H1 (cell line): ENCODE data around the gene LGALSL.

ENCODE experiments used
- CREB1 ChIP-seq: IDR thresholded peaks from 2 replicates; pipeline ENCODE4 v1.6.1; 2012; ENCODE audit warnings: inconsistent platforms
- CTCF ChIP-seq, 3 experiments: IDR thresholded peaks; 1 replicate in 2 of 3; 2 replicates in 1 of 3; pipeline versions ENCODE4 v1.5.1 to v1.6.1; 2011; ENCODE audit warnings: low read length in 3 of 3, mild to moderate bottlenecking in 3 of 3, inconsistent platforms in 2 of 3, low read depth in 1 of 3, moderate library complexity in 1 of 3; ENCODE audit not compliant: insufficient read depth in 1 of 3; ENCODE audit errors: control extremely low read depth in 1 of 3
- E2F6 ChIP-seq: IDR thresholded peaks from 2 replicates; pipeline ENCODE4 v1.6.1; 2012; ENCODE audit warnings: inconsistent platforms
- EZH2 ChIP-seq: fragments of 200-600 bp; sonication (generic); IDR thresholded peaks from 2 replicates; pipeline ENCODE4 v1.7.1; 2012; ENCODE audit warnings: low read depth, mild to moderate bottlenecking, moderate library complexity, low read length, inconsistent platforms; ENCODE audit not compliant: severe bottlenecking
- JUN ChIP-seq: IDR thresholded peaks from 2 replicates; pipeline ENCODE4 v1.6.1; 2011; ENCODE audit warnings: low read depth, mild to moderate bottlenecking, improper control_type of control experiment, low read length
- MAX ChIP-seq: IDR thresholded peaks from 2 replicates; pipeline ENCODE4 v1.6.1; 2012; ENCODE audit warnings: inconsistent platforms
- RFX5 ChIP-seq: IDR thresholded peaks from 2 replicates; pipeline ENCODE4 v1.6.1; 2011; ENCODE audit warnings: low read depth, low read length, improper control_type of control experiment, borderline replicate concordance

GRCh38 chr2:64479259-64480117 is 25.5 kb downstream of the LGALSL start:
- TF ChIP-seq E2F6 (no peak), EZH2 (no peak), JUN (no peak), RFX5 (no peak), MAX (no peak), CTCF (IDR thresholded peaks at IDR 0.05; ENCODE audit: control extremely low read depth in 1 of 3, insufficient read depth in 1 of 3, low read depth in 1 of 3, low read length in 3 of 3) (no peak), CREB1 (no peak)
